Fibroblast of villous mesenchyme (primary cell): ENCODE measurements around the gene DFFB. TPM values are rescaled to one million over a fixed set of nuclear protein-coding genes. Genes with fewer than 3 reads are reported as not detected.
"Not testable (repeated sequence)": the region's sequence is repeated elsewhere in the genome, so short reads cannot be mapped to it uniquely, and the experiment has no call there.

ENCODE experiments used
- DNase-seq: peaks from one replicate; pipeline ENCODE4 v3.0.0-alpha.2; 2010; ENCODE audit warnings: low read depth
- H3K4me3 ChIP-seq: 2 replicates; pipeline ENCODE4 v1.5.1; 2011; ENCODE audit warnings: low read depth, mild to moderate bottlenecking, low read length
- total RNA-seq: library from RNA; depleted of rRNA; stranded (reverse); fragments of >200 nt; gene quantifications from 2 replicates; pipeline ENCODE4 v1.2.3, GENCODE V29; 2012
- TF ChIP-seq, protein P1 (sequence below): IDR thresholded peaks from 2 replicates; pipeline ENCODE4 v1.5.1; 2012; ENCODE audit warnings: low read depth, mild to moderate bottlenecking, low read length; ENCODE audit not compliant: insufficient read depth

The DFFB gene
- 4.7 and 6.8 TPM in 2 replicates for total RNA-seq

GRCh38 chr1:3856923-3857790, at the start of gene DFFB, which contains the start of gene CEP104:
TSS of gene DFFB (plus strand) at chr1:3857476. CDS start at chr1:3857604, 128 bp downstream.
TSS of gene CEP104 (minus strand) at chr1:3857211. CDS start at chr1:3852407, 4,804 bp downstream.
- TF ChIP-seq, protein P1, sequence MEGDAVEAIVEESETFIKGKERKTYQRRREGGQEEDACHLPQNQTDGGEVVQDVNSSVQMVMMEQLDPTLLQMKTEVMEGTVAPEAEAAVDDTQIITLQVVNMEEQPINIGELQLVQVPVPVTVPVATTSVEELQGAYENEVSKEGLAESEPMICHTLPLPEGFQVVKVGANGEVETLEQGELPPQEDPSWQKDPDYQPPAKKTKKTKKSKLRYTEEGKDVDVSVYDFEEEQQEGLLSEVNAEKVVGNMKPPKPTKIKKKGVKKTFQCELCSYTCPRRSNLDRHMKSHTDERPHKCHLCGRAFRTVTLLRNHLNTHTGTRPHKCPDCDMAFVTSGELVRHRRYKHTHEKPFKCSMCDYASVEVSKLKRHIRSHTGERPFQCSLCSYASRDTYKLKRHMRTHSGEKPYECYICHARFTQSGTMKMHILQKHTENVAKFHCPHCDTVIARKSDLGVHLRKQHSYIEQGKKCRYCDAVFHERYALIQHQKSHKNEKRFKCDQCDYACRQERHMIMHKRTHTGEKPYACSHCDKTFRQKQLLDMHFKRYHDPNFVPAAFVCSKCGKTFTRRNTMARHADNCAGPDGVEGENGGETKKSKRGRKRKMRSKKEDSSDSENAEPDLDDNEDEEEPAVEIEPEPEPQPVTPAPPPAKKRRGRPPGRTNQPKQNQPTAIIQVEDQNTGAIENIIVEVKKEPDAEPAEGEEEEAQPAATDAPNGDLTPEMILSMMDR = no peak
- DNase-seq = peak; percentile 81
- H3K4me3 ChIP-seq = peak within 1 kb of the TSS; percentile 97

GRCh38 chr1:3807769-3808168, 49.5 kb upstream of the DFFB start:
- TF ChIP-seq, protein P1 = no peak
- H3K4me3 ChIP-seq = no peak overlapping the region
- DNase-seq = no peak

GRCh38 chr1:3809680-3810079, 47.6 kb upstream of the DFFB start:
- H3K4me3 ChIP-seq = no peak overlapping the region
- TF ChIP-seq, protein P1 = no peak
- DNase-seq = no peak

DNA sequence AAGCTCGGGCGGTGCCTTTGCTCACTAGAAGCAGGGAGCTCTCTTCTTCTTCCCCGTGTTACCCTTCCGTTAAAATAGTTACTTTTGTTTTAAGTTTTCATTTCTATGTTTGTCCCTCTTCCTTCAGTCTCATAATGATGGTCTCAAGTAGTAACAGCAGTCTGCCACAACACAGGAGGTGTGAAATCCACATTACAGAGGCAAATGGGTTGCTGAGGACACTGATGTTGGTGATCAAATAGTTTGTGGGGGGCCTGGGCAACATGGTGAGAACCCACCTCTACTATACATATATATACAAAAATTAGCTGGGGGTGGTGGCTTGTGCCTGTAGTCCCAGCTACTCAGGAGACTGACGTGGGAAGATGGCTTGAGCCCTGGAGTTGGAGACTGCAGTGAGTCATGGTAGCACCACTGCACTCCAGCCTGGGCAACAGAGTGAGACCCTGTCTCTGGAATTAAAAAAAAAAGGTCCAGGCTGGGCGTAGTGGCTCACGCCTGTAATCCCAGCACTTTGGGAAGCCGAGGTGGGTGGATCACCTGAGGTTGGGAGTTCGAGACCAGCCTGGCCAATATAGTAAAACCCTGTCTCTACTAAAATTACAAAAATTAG, 47.0 kb upstream of the DFFB start:
- H3K4me3 ChIP-seq, DNase-seq: not testable (repeated sequence)

- TF ChIP-seq, protein P1 = no peak
- no peak for DNase-seq
- H3K4me3 ChIP-seq = no peak overlapping the region
Observed at GRCh38 chr1:3811595-3811911, 45.7 kb upstream of the DFFB start.

GRCh38 chr1:3814065-3814464, 43.2 kb upstream of the DFFB start:
- H3K4me3 ChIP-seq = no peak overlapping the region
- DNase-seq = no peak
- TF ChIP-seq, protein P1 = no peak

GRCh38 chr1:3814771-3815561, 42.3 kb upstream of the DFFB start:
- H3K4me3 ChIP-seq = no peak overlapping the region
- TF ChIP-seq, protein P1 = no peak
- DNase-seq = no peak
